GM19397 (cell line): ENCODE measurements around the gene FYB1.
A peak's percentile ranks its signal among the peaks of the same experiment; 100 is the strongest.

Experiments used
- ATAC-seq: cut with Tn5 transposase; IDR thresholded peaks from one replicate; pipeline ENCODE4 v1.9.1; 2021; ENCODE audit warnings: mild to moderate bottlenecking, moderate library complexity; ENCODE audit not compliant: unreplicated experiment

The FYB1 gene

DNA sequence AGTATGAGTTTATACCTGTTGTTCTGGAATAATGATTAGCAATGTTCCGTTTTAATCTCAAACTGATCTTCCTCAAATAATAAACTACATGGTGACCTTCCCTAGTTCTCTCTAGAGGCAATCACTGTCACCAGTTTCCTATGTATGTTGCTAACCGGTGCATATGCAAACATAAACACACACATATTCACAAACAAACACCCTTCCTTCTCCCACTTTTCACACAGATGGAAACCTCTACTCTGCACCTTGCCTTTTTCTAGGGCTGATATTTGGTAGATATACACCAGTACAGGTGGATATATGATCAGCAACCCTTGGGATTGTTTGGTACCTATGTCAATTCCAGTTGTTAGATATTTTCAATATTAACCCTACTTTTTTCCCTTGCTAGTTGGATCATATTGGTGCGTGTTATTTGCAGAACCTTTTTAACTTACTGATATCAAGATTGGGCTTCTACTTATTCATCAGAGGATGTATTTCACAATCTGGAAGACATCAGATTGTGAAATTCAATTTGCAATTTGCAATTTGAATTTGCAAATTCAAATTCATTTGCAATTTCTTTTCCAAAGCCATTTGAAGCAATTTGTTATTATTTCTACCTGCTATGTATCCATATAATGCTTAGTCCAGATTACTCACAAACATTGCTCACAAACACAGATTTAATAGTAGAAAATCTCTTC is 12.6 kb downstream of the FYB1 start:
- no peak for ATAC-seq

DNA sequence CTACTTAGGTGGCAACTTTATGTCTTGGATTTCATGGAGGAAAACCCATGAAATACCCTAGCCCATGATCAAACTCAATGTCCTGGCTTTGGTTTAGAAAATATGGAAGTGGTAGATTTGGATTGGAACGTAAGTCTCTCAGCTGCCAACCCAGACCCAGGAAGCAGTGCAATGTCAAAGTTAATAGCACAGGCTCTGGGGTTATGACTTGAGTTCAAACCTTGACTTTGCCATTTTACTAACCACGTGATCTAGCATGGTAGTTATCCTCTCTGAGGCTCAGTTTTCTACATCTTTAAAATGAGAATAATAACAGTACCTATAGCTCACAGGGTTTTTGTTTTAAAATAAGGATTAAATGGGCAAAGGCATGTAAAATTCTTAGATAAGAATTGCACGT is 13.8 kb downstream of the FYB1 start:
- no peak for ATAC-seq

DNA sequence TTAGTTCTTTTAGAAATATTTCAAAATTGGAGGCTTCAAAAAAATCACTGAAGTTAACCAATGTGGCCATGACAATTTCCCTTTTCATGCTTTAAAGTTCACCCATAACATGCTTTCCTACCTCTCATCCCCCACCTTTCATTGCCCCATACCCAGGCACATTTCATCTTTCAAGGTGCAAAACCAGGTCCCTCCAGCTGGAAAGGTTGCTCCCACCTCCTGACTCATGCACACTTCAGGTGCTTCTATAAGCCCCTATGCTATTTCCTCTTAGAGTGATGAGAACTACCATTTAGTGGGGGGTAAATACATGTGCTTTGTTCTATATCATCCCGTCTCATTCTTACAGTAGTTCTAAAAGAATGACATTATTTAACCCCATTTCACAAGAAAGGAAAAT is 15.4 kb downstream of the FYB1 start:
- no peak for ATAC-seq

DNA sequence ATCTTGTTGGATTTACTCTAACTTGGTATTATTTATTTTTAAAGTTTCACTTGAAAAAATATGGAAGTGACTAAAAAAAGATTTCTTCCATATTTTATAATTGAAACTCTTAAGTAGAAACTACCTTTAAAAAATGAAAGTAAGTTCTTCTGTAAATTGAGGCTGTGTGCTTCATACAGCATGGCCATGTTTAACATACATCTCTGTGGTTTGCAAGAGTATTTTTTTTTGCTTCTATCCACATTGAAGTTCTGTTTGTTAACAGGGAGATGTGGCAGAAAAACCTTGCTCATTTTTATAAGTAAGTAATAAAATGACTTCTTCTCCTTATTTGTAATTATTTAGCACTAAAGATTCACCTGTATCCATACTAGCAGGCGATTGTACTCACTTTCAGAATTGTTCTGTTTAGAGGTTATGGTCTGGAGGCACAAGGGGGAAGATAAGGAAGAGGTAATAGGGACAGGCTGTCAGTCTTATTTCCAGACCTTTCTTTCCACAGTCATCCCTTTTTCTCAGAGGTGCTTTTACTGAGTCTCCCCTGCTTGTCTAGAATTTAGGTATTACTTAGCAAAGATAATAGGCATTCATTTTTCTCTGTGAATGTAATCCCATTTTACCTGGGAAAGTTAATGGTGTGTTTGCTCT is 16.0 kb downstream of the FYB1 start:
- no peak for ATAC-seq

DNA sequence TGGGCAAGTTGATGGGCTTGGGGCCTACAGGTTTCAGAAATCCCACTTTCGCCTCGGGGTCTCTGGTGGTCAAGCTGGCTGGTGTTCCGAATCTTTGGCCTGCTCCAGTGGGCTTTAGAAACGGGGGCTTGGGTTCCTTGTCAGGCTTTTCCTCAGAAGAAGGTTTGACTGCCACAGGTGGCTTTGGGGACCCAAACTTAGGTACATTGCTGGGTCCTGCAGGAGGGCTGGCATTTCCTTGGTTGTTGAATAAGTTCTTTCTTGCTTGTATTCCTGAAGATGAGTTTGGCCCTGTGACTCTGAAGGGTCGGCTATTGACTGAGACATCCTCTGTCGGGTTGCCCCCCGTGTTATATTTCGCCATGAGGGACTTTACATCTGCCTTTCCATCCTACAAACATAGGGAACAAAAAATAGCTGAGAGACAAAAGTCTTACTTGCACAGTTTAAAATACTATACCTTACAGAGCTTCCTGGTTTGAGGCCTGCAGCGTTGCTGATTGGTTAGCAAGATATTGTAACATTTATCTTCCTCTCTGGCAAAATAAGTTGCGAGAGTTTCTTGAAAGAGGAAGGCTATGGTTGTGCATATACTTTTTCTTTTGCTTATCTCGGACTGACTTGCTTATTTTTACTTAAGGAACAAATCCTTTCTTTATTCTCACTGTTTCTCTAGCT is 16.6 kb downstream of the FYB1 start:
- ATAC-seq = no peak

DNA sequence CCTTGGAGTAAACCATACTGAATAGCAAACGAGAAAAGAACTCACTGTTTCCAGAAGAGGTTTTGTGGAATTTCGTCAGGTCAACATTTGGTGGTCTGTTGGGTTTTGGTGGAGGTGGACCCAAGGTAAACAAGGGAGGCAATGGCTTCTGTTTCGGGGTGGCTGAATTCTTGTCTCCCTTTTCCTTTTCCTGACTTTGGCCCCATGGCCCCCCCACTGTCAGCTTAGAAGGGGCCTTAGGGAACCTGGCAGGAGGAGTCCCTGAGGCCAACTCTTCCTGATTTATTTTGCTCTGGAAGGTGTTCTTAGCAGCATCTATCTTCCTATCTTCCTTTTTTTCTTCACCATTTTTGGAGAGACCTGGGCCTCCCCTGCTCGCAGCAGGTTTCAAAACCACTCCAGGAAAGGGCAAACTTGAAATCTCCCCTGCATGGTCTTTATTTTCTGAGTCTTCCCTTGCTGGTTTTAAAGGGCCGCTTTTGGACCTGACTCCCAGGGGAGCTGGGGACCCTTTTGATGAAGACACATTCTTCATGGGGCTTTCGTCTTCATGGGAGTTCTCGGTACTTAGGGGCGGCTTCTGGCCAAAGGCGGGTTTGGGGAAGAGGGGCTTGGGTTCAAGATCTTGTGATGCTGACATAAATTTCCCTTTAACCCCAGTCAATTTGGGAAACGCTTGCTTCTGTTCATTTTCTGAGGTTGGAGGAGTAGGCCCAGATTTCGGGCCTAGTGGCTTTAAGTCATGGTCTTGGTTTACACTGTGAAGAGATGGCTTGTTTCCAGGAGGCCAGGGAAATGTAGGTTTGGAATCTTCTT is 17.4 kb downstream of the FYB1 start:
- no peak for ATAC-seq

DNA sequence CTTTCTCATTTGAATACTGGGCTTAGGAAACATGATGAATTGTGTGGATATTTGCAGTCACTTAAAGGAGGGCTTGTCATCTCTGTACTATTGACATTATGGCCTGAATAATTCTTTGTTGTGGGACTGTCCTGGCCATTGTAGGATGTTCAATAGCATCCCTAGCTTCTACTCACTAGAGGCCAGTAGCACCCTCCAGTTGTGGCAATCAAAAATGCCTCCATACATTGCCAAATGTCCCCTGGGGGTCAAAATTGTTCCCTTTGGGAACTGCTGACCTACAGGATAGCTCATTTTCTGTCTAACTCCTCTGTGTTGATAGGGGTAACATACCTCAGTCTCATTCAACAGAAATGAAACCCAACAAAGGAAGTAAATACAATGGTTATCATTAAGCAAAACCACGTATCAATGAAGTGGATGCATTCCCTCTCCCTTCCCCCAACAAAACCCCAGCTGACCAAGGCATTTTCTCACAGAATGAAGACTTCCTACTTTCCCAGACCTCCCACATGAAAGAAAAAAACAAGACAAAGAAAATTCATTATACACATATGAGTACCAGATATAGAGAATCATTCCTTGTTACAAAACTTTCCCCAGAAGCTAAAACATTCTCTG is 18.1 kb downstream of the FYB1 start:
- no peak for ATAC-seq

DNA sequence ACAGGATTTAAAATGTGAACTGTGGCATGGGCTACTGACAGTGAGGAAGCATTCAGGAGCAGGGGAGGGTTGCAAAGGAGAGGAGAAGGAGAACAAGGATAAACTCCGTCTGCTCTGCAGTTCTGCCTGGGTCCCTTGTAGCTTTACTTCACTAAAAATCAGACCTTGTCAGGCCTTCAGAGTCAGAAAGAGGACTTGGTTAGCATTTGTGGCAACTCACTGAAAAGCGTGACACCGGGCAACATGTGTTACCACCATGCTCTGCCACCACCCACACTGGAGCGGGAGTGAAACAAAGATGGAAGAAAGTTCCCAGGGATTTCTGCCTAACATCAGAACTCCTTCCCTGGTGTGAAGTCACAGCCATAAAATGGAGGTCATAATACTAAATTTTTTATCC is 19.3 kb downstream of the FYB1 start:
- ATAC-seq = no peak

DNA sequence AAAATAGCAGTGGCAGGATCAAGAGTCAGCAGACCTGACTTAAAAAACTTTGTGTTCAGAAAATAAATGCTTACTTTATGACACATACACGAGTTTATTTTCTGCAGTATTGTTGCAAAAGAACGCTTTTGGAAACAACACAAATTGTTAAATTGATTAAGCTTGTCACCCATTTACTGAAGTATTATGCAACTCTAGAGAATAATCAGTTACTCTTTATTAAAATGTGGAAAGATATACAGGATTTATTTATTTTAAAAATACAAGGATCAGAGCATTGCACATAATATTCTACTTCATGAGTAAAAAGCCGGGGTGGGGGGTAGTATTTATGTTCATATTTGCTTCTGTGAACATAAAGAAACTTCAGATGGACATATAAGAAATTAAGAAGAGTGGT is 20.0 kb downstream of the FYB1 start:
- no peak for ATAC-seq

DNA sequence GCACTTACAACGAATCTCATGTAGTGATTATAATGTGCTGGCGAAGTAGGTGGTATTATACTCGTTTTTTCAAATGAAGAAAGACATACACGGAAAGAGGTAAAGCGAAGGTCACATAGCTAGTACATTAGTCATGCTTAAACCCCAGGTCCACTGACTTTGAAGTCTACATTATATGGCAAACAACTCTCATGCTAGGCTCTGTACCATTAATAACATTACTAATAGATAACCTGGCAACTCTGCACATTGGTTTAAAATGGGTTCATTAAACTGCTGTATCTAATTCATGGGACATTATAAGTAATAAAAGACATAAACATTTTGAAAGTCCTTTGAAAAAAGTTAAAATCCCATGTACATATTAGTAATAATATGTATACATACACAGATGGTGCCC is 21.2 kb downstream of the FYB1 start:
- ATAC-seq = no peak

DNA sequence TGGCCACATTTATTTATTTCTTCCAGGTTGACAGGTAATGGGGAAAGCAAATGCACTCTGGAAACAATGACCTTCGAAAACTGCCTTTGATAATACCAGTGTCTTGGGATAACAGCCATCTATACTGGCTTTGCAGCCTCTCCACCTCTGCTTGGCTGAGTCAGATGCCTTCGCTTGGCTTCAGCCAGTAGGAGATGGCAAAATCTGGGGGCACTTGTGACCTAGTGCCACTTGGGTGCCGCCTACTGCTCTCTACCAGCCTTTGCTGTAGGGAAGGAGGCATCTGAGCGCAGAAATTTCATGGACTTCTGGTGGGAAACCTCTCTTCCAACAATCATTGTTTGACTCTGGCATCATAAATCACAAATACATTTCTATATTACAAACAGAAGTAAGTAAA is 21.8 kb downstream of the FYB1 start:
- no peak for ATAC-seq

DNA sequence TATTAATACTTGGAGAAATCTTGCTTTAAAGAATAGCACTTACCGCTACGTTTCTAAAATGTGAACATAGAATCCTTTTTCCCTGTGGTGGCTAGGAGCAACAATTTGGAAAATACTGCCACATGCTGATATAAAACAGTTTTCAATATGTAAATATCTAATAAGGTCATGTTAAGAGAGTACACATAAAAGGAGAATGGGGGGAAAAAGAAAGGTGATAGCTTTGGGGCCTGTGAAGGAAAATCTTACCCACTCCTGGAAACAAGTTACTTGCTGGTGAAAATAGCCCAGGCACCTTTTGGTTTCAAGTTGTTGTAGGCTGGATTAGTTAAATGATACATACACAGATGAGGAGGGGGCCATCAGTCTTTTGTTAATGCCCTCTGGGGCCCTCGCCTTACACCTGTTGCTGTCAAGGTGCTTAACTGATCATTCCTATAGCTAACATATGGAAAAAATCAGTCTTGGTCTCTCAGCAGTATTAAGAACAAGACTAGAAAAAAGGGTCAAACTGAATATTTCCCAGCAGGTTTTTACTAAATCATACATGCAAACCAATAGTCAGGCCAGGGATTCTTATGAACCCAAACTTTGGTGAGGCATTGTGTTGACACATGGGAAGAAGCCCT is 24.1 kb downstream of the FYB1 start:
- ATAC-seq = no peak

DNA sequence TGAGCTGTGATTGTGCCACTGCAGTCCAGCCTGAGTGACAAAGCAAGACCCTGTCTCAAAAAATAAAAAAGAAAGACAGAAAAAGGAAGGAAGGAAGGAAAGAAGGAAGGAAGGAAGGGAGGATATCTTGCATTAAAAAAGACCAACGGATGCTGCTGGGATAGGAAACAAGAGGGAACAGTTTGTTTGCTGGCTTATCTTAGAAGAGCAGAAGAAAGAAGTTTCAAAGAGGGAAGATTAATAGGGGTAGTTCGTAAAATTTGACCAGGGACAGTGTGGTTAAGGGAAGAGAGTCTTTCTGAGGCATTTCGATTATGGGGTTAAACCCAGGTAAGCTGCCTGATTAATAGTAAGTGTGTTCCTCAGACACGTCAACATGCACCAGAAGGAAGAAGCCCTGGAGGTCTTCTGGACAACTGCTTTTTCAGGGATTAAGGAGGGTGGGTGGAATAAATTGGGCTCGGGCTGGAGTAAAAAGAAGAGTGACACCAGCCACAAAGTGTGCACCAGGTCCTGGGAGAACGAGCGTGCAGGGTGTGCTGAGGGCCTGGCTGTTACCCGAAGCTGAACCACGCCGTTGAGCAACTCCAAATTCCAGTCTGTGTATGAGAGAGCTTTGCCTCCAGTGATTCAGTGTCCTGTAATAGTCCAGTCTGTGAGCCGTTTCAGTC is 24.8 kb downstream of the FYB1 start:
- ATAC-seq = no peak

DNA sequence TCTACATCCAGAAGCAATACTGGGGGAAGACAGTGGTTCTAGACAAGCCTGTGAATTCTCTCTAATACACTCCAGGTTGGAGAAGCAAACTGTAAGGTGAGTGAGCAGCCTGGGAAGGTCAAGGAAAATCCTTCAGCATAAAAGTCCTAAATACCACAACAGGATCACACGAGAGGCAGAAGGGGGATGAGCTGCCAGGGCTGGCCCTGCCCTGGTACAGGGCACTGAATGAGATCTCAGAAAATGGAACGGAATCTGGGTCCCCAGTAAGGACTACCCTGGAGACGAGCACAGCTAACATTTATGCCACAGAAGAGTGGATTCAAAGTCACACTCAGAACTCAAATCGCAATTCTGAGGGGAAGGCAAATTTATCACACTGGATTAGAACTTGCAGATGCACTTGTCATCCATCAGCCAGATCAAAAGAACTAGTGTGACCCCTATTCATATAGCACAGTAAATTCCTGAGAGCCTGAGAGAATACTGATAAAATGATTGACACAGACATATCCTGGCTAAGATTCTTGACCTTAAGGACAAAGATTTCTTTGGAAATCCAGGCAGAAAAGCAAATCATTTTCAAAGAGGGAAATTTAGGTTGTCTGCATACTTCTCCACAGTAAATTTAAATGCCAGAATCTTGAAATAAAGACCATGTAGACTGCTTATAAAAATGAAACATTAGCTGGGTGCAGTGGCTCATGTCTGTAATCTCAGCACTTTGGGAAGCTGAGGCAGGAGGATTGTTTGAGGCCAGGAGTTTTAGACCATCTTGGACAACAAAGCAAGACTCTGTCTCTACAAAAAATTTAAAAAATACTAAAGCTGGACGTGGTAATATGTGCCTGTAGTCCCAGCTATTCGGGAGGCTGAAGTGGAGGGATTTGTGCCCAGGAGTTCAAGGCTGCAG is 25.6 kb downstream of the FYB1 start:
- ATAC-seq = no peak

DNA sequence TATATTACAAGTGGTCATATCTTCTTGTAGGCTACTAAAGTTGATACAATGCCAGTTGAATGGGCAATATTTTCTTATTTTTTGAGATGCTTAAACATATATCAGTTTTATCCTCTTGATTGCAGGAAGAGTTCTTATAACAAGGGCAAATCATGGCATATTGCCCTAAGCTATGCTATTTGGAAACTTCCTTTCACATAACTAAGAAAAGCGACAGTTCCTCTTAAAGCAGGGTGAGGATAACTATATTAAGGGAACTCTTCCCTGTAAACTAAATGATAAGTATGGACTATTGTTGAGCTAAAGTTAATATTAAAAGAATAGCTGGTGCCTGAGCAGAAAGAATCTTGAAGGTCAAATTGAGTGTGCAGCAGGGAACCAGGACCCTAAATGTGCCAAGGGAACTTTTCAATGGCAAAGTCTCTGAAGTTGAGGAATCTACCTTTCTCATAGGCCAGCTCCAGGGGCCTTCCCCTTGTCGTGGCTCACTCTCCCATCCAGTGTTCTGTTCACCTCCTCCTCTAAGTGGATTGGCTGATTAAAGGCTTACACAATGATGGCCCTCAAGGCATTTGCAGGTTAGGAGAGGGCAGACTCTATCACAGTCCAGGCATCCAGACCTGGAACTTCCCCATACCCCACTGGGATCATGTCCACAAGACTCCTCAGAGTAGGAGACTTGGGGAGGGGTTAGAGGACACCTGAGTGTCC is 26.8 kb downstream of the FYB1 start:
- ATAC-seq = no peak

DNA sequence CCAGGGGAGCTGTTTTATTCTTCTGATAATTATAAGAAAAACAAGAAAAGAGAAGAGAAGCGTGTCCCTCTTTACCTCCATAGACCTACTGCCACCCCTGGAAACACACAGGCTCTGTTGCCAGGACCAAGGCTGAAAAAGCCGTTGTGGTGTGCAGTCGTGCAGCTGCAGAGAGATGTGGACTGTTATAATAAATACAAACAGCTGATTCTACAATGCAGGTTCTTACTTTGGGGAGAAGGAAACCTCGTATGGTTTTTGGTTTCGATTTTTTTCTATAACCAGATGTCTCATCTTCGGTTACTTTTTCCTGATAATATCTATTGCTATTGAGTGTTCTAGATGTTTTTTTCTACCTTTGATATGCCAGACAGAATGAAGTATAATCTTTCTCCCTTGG is 28.1 kb downstream of the FYB1 start:
- ATAC-seq = peak; percentile 44

DNA sequence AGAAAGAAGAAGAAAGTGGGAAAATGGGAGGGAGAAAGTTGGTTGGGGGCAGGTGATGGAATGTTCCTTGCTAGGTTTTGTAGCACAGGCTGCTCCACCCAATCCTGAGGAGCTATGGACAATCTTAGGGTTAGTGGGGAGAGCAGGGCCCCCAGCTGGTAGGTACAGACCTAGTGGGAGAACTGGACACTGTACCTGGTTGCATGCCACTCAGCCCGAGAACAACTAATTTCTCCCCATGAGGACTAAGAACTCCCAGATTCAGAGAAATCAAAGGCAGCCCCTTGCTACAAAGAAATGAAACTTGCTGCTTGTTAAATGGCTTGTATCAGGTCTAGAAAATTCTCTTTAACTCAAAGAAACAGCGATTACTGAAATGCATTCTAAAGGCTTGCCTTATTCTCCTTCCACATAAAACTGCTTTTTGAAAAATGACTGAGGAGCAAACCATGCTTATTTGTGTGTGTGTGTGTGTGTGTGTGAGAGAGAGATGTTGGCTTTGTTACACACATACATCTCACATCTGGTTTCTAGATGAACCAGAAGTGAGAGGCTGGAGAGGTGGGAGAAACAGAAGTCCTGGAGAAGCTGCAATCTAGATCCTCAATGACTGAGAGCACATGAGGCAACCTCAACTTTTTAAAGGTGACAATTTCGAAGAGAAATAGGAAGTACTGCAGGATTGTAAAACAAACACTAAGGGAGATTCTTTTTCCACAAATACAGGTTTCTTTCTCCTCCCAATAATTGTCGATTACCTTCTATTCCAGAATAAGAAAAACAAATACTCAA is 28.9 kb downstream of the FYB1 start:
- no peak for ATAC-seq
